HG03025 (cell line): ENCODE results near the gene PC.
"Not testable (repeated sequence)": the region's sequence is repeated elsewhere in the genome, so short reads cannot be mapped to it uniquely, and the experiment has no call there.

ENCODE experiments used
- ATAC-seq: cut with Tn5 transposase; IDR thresholded peaks from one replicate; pipeline ENCODE4 v1.9.1; 2021; ENCODE audit warnings: mild to moderate bottlenecking, moderate library complexity; ENCODE audit not compliant: unreplicated experiment, low FRiP score

PC gene

GRCh38 chr11:66958232-66958955 is at the start of gene PC:
TSS of gene PC (minus strand) at chr11:66958383. CDS start at chr11:66872159, 86,224 bp downstream.
- peak; percentile 53 for ATAC-seq

GRCh38 chr11:67007126-67007525 is 48.9 kb upstream of the PC start:
- ATAC-seq = no peak

- ATAC-seq = no peak
These were observed 48.1 kb upstream of the PC start for GRCh38 chr11:67006029-67006884.

GRCh38 chr11:67005200-67005599 is 47.0 kb upstream of the PC start:
- not testable (repeated sequence) for ATAC-seq

GRCh38 chr11:67002921-67003411 is 44.8 kb upstream of the PC start:
- no peak for ATAC-seq

- no peak for ATAC-seq
These were observed 44.2 kb upstream of the PC start for GRCh38 chr11:67002297-67002913.

GRCh38 chr11:67001332-67001731 is 43.1 kb upstream of the PC start:
- ATAC-seq = no peak

GRCh38 chr11:66999555-66999954 is 41.4 kb upstream of the PC start:
- ATAC-seq = no peak

- ATAC-seq = no peak
These were observed 38.6 kb upstream of the PC start for GRCh38 chr11:66996609-66997273.

- ATAC-seq = no peak
These were observed 33.9 kb upstream of the PC start for GRCh38 chr11:66992041-66992440.

GRCh38 chr11:66989360-66989759 is 31.2 kb upstream of the PC start:
- ATAC-seq = not testable (repeated sequence)

GRCh38 chr11:66988741-66989140 is 30.6 kb upstream of the PC start:
- not testable (repeated sequence) for ATAC-seq

GRCh38 chr11:66987924-66988637 is 29.9 kb upstream of the PC start:
- ATAC-seq = no peak

GRCh38 chr11:66987158-66987620 is 29.0 kb upstream of the PC start:
- no peak for ATAC-seq

GRCh38 chr11:66986178-66986545 is 28.0 kb upstream of the PC start:
- ATAC-seq = no peak

- ATAC-seq = no peak
These were observed 27.5 kb upstream of the PC start for GRCh38 chr11:66985508-66986177.

- no peak for ATAC-seq
These were observed 25.2 kb upstream of the PC start for GRCh38 chr11:66983275-66983924.

GRCh38 chr11:66981976-66982578 is 23.9 kb upstream of the PC start:
- no peak for ATAC-seq
